LNCaP clone FGC (cell line): ENCODE data around the gene RASGRF1.
"Not testable (repeated sequence)": the region's sequence is repeated elsewhere in the genome, so short reads cannot be mapped to it uniquely, and the experiment has no call there.

Experiments used
- DNase-seq: peaks from one replicate; pipeline ENCODE4 v3.0.0-alpha.2; 2011; ENCODE audit warnings: low read depth
- H3K4me3 ChIP-seq: 2 replicates; pipeline ENCODE4 v1.5.1; 2011; ENCODE audit warnings: mild to moderate bottlenecking, low read depth, low read length, control low read depth
- CTCF ChIP-seq: IDR thresholded peaks from 2 replicates; pipeline ENCODE4 v1.5.1; 2012; ENCODE audit warnings: mild to moderate bottlenecking; ENCODE audit not compliant: control insufficient read depth, insufficient read depth; ENCODE audit errors: extremely low read depth

Gene RASGRF1

GRCh38 chr15:78997981-78998499 is 92.5 kb downstream of the RASGRF1 start:
- DNase-seq: no peak
- TF ChIP-seq CTCF: no peak
- H3K4me3 ChIP-seq: no peak overlapping the region

GRCh38 chr15:78996894-78997275 is 93.7 kb downstream of the RASGRF1 start:
- no peak for DNase-seq
- TF ChIP-seq CTCF: no peak
- no peak overlapping the region for H3K4me3 ChIP-seq

GRCh38 chr15:78995921-78996893 is 94.4 kb downstream of the RASGRF1 start:
- H3K4me3 ChIP-seq: no peak overlapping the region
- no peak for TF ChIP-seq CTCF
- no peak for DNase-seq

- H3K4me3 ChIP-seq, DNase-seq: not testable (repeated sequence)
Measured at GRCh38 chr15:78995161-78995560, 95.4 kb downstream of the RASGRF1 start.

- no peak for DNase-seq
- no peak for TF ChIP-seq CTCF
- no peak overlapping the region for H3K4me3 ChIP-seq
Measured at GRCh38 chr15:78993931-78994530, 96.5 kb downstream of the RASGRF1 start.

GRCh38 chr15:78993257-78993930 is 97.2 kb downstream of the RASGRF1 start:
- no peak for TF ChIP-seq CTCF
- no peak overlapping the region for H3K4me3 ChIP-seq
- no peak for DNase-seq
